ENCODE results near the gene GLA. TPM values are rescaled to one million over a fixed set of nuclear protein-coding genes. Genes with fewer than 3 reads are reported as not detected.

The GLA gene
- total and polyA plus RNA-seq, 2 of the 8 experiments (the other 6 are each of a cell fraction or from before 2014, with no cell fraction given) = 33.6 to 47.3 TPM

GRCh38 chrX:101410461-101410860 lies 2.7 kb upstream of the GLA start:
- ChIA-PET POLR2A (ENCODE audit: partially characterized antibody) (interaction anchor here (0.8 kb wide), 1 partner anchor 18 kb away, joined by 3 read pairs; no protein-coding TSS in a partner anchor), CTCF (ENCODE audit: partially characterized antibody) (no interaction called here)
- TF ChIP-seq RXRA (IDR thresholded peaks at IDR 0.05; ENCODE audit: insufficient read depth, low read depth, low read length) (no peak), KDM1A (IDR thresholded peaks at IDR 0.05; ENCODE audit: borderline replicate concordance, low read length) (no peak), SIN3A (conservative IDR thresholded peaks at IDR 0.05 in 1 of 2, IDR thresholded peaks at IDR 0.05 in 1 of 2; ENCODE audit: low read depth in 1 of 2, low read length in 2 of 2) (no peak), HDAC6 (IDR thresholded peaks at IDR 0.05; ENCODE audit: low read depth, low read length) (no peak)
- Histone ChIP-seq H3K4me3 (ENCODE audit: extremely low read depth in 1 of 4, insufficient read depth in 2 of 4, low read depth in 3 of 4, low read length in 4 of 4) (peak overlapping the region in 1 of 4 experiments; percentile 98; a peak in 1 of 8 replicates), H3K18ac (ENCODE audit: extremely low read depth, low read length) (no peak overlapping the region), H4K5ac (ENCODE audit: insufficient read length, low read depth, low read length) (no peak overlapping the region), H3K56ac (replicated peaks; ENCODE audit: insufficient read length, low read depth, low read length) (no peak overlapping the region), H3K4ac (replicated peaks; ENCODE audit: insufficient read length, low read depth, low read length) (no peak overlapping the region), H3K27me3 (replicated peaks in 1 of 4; ENCODE audit: control insufficient read depth in 3 of 4, extremely low read depth in 1 of 4, insufficient read depth in 3 of 4, low read length in 3 of 4) (no peaks in the 10 kb centered on the region), H3K79me2 (ENCODE audit: control insufficient read depth in 1 of 2, insufficient read depth in 2 of 2, low read length in 2 of 2) (peaks cover 5 to 60% of the 10 kb centered on the region in 2 experiments), H2AFZ (ENCODE audit: low read length) (no peak overlapping the region), H2BK15ac (ENCODE audit: low read length) (no peak overlapping the region), H2AK5ac (ENCODE audit: low read depth, low read length) (no peak overlapping the region), H2BK120ac (replicated peaks; ENCODE audit: low read depth, low read length) (no peak overlapping the region), H4K8ac (ENCODE audit: extremely low read depth, insufficient read depth, low read length) (no peak overlapping the region), H3K4me1 (replicated peaks in 1 of 4; ENCODE audit: control insufficient read depth in 3 of 4, insufficient read depth in 4 of 4, low read length in 3 of 4) (no peaks in the 10 kb centered on the region; a peak in 1 of 7 replicates), H2BK5ac (ENCODE audit: low read depth, low read length) (no peak overlapping the region), H3K79me1 (ENCODE audit: low read depth, low read length) (no peaks in the 10 kb centered on the region), H3K9ac (replicated peaks in 1 of 4; ENCODE audit: extremely low read depth in 1 of 4, low read depth in 3 of 4, low read length in 3 of 4) (no peak overlapping the region), H2BK20ac (ENCODE audit: low read length) (no peak overlapping the region), H3K23me2 (ENCODE audit: low read depth, low read length) (peaks cover 4% of the 10 kb centered on the region; the same call in 1 of the 2 replicates), H3K36me3 (ENCODE audit: control insufficient read depth in 2 of 4, insufficient read depth in 4 of 4, low read length in 3 of 4) (peaks cover 0 to 16% (median 8%) of the 10 kb centered on the region in 4 experiments; a peak in 5 of 8 replicates), H2BK12ac (ENCODE audit: low read depth, low read length) (no peak overlapping the region), H4K20me1 (replicated peaks in 1 of 2; ENCODE audit: control insufficient read depth in 1 of 2, insufficient read depth in 2 of 2, low read length in 2 of 2) (peaks cover 0 to 2% of the 10 kb centered on the region in 2 experiments), H4K91ac (replicated peaks; ENCODE audit: insufficient read length, low read length) (no peak overlapping the region), H3K23ac (ENCODE audit: insufficient read length) (no peak overlapping the region), H3K9me3 (ENCODE audit: insufficient read depth in 2 of 2, low read depth in 1 of 2, low read length in 1 of 2) (no peaks in the 10 kb centered on the region), H3K14ac (ENCODE audit: insufficient read length) (no peak overlapping the region), H3K27ac (ENCODE audit: low read depth, low read length) (no peak overlapping the region), H3K4me2 (ENCODE audit: insufficient read depth in 1 of 2, low read depth in 2 of 2, low read length in 2 of 2) (no peak overlapping the region)
- FAIRE-seq (no peak), DNase-seq (ENCODE audit: low read depth in 1 of 2, low spot score in 2 of 2) (no peak)
- WGBS, 2 experiments (ENCODE audit: extremely low coverage in 1 of 2, insufficient coverage in 1 of 2, insufficient read length in 1 of 2, insufficient replicate concordance in 2 of 2, low coverage in 1 of 2, low lambda C conversion rate in 2 of 2, missing lambda C conversion rate in 1 of 2) = 76% methylated on average over 7 of the region's 7 CpGs; no CpG with 5 or more reads in 1 of the 2 experiments
